ENCODE results near the gene SSU72.

DNA sequence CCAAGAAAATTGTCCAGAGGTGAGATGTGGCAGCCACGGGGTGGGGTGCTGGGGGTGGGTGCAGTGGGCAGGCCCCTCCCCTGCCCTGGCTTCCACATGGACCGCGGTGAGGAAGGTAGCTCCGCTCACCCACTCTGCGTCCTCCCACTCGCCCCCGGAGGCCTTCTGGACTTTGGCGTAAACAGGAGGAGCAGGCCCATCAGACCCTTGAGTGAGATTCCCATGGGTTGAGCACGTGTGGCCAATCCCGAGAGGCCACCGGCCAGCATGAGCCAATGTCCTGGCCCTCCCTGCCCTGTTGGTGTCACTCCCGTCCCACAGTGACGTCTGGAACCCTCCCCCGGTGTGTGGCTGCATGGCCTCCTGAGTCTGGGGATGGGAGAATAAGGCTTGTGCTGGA lies 26.1 kb downstream of the SSU72 start:
- TF ChIP-seq POLR2AphosphoS5 (IDR thresholded peaks at IDR 0.05; ENCODE audit: low read depth, low read length) (no peak), POLR2A (IDR thresholded peaks at IDR 0.05; ENCODE audit: low read depth, low read length) (no peak)

Measured in GM12892 (cell line).